ENCODE data around the gene CPN2. TPM values are rescaled to one million over a fixed set of nuclear protein-coding genes. Genes with fewer than 3 reads are reported as not detected.

Gene CPN2
- total RNA-seq, 1 donor from 2014 or later, result not detected

- DNase-seq (ENCODE audit: low read depth), result no peak
- no peak overlapping the region for H3K4me3 ChIP-seq (ENCODE audit: low read depth, low read length)
- TF ChIP-seq CTCF (conservative IDR thresholded peaks at IDR 0.05; ENCODE audit: low read depth, low read length), result no peak
These were observed 44.9 kb downstream of the CPN2 start for GRCh38 chr3:194306109-194306686.

- TF ChIP-seq CTCF (conservative IDR thresholded peaks at IDR 0.05; ENCODE audit: low read depth, low read length), result no peak
- H3K4me3 ChIP-seq (ENCODE audit: low read depth, low read length), result no peak overlapping the region
- DNase-seq (ENCODE audit: low read depth), result no peak
These were observed 45.6 kb downstream of the CPN2 start for GRCh38 chr3:194305356-194306108.

- TF ChIP-seq CTCF (conservative IDR thresholded peaks at IDR 0.05; ENCODE audit: low read depth, low read length), result no peak
- no peak overlapping the region for H3K4me3 ChIP-seq (ENCODE audit: low read depth, low read length)
- no peak for DNase-seq (ENCODE audit: low read depth)
These were observed 46.8 kb downstream of the CPN2 start for GRCh38 chr3:194304186-194304917.

GRCh38 chr3:194303749-194304148, 47.4 kb downstream of the CPN2 start:
- TF ChIP-seq CTCF (conservative IDR thresholded peaks at IDR 0.05; ENCODE audit: low read depth, low read length), result no peak
- DNase-seq (ENCODE audit: low read depth), result no peak
- no peak overlapping the region for H3K4me3 ChIP-seq (ENCODE audit: low read depth, low read length)

- TF ChIP-seq CTCF (conservative IDR thresholded peaks at IDR 0.05; ENCODE audit: low read depth, low read length), result no peak
- no peak for DNase-seq (ENCODE audit: low read depth)
- H3K4me3 ChIP-seq (ENCODE audit: low read depth, low read length), result no peak overlapping the region
These were observed 49.4 kb downstream of the CPN2 start for GRCh38 chr3:194301730-194302129.

GRCh38 chr3:194300936-194301335, 50.2 kb downstream of the CPN2 start:
- no peak overlapping the region for H3K4me3 ChIP-seq (ENCODE audit: low read depth, low read length)
- TF ChIP-seq CTCF (conservative IDR thresholded peaks at IDR 0.05; ENCODE audit: low read depth, low read length), result no peak
- DNase-seq (ENCODE audit: low read depth), result no peak

All from epithelial cell of proximal tubule (primary cell).